ENCODE measurements around the gene IFNGR2.

- TF ChIP-seq CTCF (conservative IDR thresholded peaks at IDR 0.05 in 1 of 2, IDR thresholded peaks at IDR 0.05 in 1 of 2; ENCODE audit: low read depth in 1 of 2, low read length in 2 of 2) (no peak), EZH2 (IDR thresholded peaks at IDR 0.05; ENCODE audit: low read length, missing control alignments) (no peak)
Observed at GRCh38 chr21:33368576-33368975, 34.6 kb upstream of the IFNGR2 start.
